Head of caudate nucleus (tissue), 42 donors: ENCODE measurements around the gene ERC1.
"Not testable (repeated sequence)": the region's sequence is repeated elsewhere in the genome, so short reads cannot be mapped to it uniquely, and the experiment has no call there.

Experiments
- DNase-seq, 42 donors: peaks; one replicate each; pipeline versions ENCODE4 v3.0.0 to v3.0.0-alpha.2; 2020 to 2021; ENCODE audit warnings: mixed read lengths in 7 of 42
- intact Hi-C: fragments of 100-400 bp; cut with DNase I; formaldehyde crosslinking; loops from one replicate; pipeline ENCODE4 v1.15.0; 2022

The ERC1 gene

GRCh38 chr12:1322821-1323220, 331.8 kb downstream of the ERC1 start:
- intact Hi-C loops, result no loop called here
- DNase-seq, result no peak

- DNase-seq, result no peak
- intact Hi-C loops, result no loop called here
Observed at GRCh38 chr12:1324099-1324498, 333.1 kb downstream of the ERC1 start.

GRCh38 chr12:1324910-1325309, 333.9 kb downstream of the ERC1 start:
- intact Hi-C loops, result no loop called here
- no peak for DNase-seq

- intact Hi-C loops, result no loop called here
Observed at GRCh38 chr12:1325666-1326065, 334.6 kb downstream of the ERC1 start.

GRCh38 chr12:1326258-1326657, 335.2 kb downstream of the ERC1 start:
- DNase-seq, result no peak
- intact Hi-C loops, result no loop called here

More at GRCh38 chr12:1325666-1326065, 334.6 kb downstream of the ERC1 start:
- no peak for DNase-seq

- intact Hi-C loops, result no loop called here
- peak in 5 of 42 donors; percentile 8 to 50 (median 32) for DNase-seq
Observed at GRCh38 chr12:1328391-1328790, 337.4 kb downstream of the ERC1 start.

GRCh38 chr12:1329784-1330476, 338.9 kb downstream of the ERC1 start:
- intact Hi-C loops, result no loop called here
- DNase-seq, result no peak

GRCh38 chr12:1330477-1330827, 339.4 kb downstream of the ERC1 start:
- DNase-seq, result no peak
- intact Hi-C loops, result no loop called here

GRCh38 chr12:1332327-1332726, 341.3 kb downstream of the ERC1 start:
- no peak for DNase-seq

GRCh38 chr12:1338483-1339177, 347.6 kb downstream of the ERC1 start:
- intact Hi-C loops, result no loop called here
- DNase-seq, result no peak

More at GRCh38 chr12:1332327-1332726, 341.3 kb downstream of the ERC1 start:
- intact Hi-C loops, result no loop called here

- intact Hi-C loops, DNase-seq: not testable (repeated sequence)
Observed at GRCh38 chr12:1339178-1339541, 348.1 kb downstream of the ERC1 start.

- intact Hi-C loops, result no loop called here
- no peak for DNase-seq
Observed at GRCh38 chr12:1339618-1340319, 348.7 kb downstream of the ERC1 start.

- DNase-seq, intact Hi-C loops: not testable (repeated sequence)
Observed at GRCh38 chr12:1341270-1341669, 350.2 kb downstream of the ERC1 start.

GRCh38 chr12:1343422-1343821, 352.4 kb downstream of the ERC1 start:
- intact Hi-C loops, result no loop called here
- DNase-seq, result no peak

- no peak for DNase-seq
- intact Hi-C loops, result no loop called here
Observed at GRCh38 chr12:1344245-1344644, 353.2 kb downstream of the ERC1 start.

GRCh38 chr12:1346126-1346525, 355.1 kb downstream of the ERC1 start:
- intact Hi-C loops, result no loop called here
- no peak for DNase-seq

- intact Hi-C loops, result no loop called here
- DNase-seq, result no peak
Observed at GRCh38 chr12:1347294-1347693, 356.3 kb downstream of the ERC1 start.

- no peak for DNase-seq
- intact Hi-C loops, result no loop called here
Observed at GRCh38 chr12:1348606-1349005, 357.6 kb downstream of the ERC1 start.

- intact Hi-C loops, result no loop called here
- DNase-seq, result no peak
Observed at GRCh38 chr12:1350055-1350933, 359.3 kb downstream of the ERC1 start.

GRCh38 chr12:1350934-1351240, 359.9 kb downstream of the ERC1 start:
- no peak for DNase-seq

More at GRCh38 chr12:1350934-1351240, 359.9 kb downstream of the ERC1 start:
- intact Hi-C loops, result no loop called here
